NCI-H82 (cell line): Measurements from ENCODE around the gene ATF6.

Source experiments
- DNase-seq: peaks from one replicate; lab custom pipeline; 2025; lab: John Stamatoyannopoulos, UW

ATF6 gene

DNA sequence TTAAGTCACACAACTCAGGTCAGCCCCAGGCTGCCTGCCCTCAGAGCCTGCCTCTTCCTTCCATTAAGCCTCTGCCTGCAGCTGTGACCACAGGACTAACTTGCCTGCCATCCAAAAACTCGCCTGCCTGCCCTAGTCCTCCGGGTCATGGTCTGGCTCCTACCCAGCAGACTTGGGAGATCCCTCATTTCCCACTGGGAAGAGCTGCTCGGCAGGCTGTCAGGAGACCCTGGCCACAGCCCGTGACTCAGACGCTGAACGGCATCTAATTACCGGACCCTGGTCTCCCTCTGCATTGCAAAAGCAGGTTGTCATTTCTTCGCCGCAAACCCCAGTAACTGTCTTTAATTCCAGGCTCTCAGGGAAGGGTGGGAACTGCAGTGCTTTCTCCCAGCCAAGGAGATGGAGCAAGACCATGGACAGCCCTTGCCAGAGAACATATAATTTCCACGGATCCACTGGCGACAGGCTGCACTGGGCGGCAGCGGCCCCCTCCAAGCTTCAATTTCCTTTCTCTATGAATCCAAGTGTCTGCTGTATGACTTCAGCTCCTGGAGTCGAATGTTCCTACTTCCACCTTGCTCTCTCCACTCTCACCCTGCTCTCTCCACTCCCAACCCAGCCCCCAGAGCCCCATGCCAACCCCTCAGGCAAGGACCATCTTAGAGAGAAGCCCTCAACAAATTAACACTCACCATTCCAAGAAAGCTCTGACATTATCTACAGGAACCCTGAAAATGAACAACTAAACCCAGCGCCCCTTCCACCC lies 237.1 kb downstream of the ATF6 start:
- DNase-seq: no peak

DNA sequence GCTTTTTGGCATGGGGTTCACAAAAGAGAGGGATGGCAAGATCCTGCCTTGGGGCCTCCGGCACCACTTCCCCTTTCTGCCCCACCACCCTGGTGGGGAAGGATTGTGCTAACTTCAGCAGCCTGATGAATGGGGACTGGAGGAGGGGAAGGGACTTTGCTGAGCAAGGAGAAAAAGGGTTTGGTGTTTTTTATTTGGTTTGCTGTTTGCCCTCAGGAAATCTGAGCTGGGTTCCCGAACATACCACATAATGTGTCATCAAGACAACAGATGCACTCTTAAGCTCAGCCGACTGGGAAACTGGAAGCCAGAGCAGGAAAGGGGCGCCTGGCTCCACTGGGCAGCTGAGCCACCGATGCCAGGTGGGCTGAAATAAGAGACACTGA lies 237.7 kb downstream of the ATF6 start:
- no peak for DNase-seq

DNA sequence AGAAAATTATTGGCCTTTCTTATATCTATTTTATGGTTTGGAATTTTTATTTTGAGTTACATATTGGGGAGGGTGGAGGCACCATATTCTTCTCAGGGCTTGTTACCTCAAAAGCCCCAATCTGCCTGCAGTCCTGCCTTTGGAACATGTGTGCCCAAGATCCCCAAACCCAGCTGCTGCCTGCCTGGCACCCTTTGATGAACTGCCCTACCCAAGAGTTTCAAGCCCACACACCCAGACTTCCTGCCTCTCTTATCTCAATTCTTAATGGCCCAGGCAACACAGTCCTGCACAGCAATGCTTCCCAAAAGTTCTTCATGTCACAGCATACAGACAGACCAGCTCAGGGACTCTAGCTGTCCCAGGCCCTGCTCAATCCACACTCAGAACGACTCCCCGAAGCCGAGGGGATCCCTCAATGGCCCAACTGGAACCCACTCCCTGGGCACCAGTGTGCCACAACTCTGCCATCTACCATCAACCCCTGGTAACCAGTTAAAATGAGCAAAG lies 238.4 kb downstream of the ATF6 start:
- DNase-seq: no peak

DNA sequence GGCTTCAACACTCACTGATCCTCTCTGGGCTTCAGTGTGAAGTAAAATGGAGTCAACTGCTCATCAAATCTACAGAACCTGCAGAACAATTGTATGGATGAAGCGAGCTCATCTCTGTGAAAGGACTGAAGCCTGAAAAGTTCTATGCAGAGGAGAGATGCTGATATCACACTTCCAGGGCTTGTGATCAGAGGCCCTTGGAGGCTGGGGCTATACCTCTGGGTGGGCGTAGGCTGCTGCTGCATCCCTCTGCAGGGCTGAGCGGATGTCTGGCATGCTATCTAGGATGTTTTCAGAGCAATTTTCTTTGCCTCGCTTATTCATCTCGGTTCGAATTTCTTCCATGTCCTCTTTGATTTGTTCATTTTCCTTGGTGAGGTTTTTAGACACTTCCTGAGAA lies 240.0 kb downstream of the ATF6 start:
- no peak for DNase-seq

DNA sequence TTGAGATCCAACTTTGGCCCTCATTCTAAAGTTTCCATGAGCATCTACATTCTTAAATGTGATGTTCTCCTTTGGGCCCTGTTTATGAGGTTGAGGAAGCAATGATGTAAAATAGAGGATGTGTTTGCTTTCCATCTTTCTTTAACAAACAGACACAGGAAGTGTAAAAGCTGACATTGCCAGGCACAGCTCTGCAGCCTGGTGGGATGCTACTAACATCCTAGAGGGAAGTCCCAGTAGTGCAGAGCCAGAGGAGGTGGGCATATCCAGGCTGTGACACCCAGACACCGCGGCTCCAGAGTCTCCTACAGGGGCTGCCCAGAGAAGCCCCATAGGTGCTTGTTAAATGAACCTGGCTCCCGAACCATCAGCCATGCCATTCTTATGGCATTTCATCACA lies 241.3 kb downstream of the ATF6 start:
- DNase-seq: no peak

DNA sequence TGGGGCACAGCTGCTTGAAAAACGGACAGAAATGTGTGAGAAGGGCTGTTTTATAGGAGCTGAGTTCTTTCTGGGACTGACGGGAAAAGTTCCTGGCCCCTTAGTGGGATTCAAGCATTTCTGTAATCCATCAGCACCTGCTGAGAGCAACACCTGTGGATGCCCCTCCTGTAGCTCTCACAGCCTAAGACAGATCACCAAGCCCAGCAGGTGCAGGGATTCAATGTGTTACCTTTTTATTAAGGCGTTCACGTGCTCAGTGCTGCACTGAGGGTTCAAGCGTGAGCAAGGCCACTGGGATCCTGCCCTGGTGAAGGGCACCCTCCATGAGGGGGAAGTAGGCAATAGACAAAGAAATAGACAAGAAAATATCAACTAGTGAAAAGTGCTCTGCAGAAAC lies 242.7 kb downstream of the ATF6 start:
- no peak for DNase-seq

DNA sequence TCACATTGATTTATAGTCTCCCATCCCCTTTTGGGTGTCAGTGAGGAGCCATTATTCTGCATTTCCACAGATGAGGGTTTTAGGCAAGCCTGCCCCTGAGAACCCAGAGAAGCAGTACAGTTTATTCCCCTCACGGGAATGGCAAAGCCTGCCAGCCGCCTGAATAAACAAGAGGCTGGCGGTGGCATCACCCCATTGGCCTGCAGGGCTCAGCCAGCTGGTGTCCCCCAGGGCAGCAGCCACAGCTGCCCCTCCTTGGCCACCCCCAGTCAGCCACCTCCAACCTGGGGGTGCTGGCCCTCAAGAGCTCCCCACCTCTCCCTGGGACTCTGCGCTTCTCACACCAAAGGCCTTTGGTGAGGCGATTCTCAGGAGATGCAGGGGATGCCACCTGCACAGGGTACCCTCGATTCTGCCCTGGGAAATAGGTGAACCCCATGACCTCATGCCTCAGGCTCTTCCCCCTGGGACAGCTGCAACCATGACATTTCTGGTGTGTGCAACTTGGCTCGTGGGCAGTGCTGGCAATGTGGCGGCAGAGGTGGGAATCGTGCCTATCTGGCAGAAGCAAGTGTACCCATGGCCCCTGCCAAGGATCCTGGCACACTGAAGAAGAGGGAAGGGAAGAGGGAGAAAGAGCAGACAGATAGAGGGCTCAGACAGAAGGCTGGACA lies 243.5 kb downstream of the ATF6 start:
- DNase-seq: no peak

DNA sequence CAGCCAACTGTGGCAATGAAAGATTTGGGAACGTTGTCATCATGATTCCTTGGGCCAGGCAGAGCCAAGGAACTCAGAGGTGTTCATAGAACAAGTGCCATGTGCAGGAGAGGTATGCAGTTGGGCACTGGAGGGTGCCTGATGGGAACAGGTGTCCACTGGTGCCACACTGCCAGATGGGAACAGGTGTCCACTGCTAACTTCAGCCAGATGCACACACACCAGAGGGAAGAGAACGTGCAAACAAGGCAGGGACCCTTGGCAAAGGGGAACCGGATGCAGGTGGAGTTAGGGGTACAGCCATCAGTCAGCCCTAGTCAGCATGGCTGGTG lies 244.0 kb downstream of the ATF6 start:
- no peak for DNase-seq

DNA sequence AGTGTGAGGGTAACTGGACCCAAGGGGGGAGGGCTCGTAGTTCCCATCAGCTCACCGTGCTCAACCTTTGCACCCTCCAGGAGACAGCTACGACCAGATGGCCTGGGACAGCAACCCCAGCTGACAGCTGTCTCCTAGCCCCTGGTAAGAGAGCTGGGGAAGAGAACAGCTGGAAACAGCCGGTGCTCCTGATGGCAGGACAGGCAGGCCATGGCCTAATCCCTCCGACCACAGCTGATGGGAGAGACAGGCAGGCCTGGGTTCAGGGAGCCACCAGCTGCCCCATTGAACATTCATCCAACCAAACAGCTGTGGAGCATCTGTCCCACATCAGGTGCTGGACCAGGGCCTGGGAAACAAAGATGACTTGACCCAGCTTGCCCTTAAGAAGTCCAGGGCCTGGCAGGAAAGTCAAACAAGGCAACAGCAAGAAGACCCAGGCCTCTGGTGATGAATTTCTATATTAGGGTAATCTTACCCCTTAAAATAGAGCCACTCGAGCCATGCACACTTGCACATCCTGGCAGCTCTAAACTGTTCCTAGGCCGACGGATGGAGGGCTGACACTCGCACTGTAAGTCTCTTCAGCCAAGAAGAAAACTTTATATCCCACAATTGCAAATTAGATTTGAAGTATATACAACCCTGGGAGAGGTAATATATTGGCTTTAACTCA lies 245.4 kb downstream of the ATF6 start:
- peak; percentile 77 for DNase-seq

DNA sequence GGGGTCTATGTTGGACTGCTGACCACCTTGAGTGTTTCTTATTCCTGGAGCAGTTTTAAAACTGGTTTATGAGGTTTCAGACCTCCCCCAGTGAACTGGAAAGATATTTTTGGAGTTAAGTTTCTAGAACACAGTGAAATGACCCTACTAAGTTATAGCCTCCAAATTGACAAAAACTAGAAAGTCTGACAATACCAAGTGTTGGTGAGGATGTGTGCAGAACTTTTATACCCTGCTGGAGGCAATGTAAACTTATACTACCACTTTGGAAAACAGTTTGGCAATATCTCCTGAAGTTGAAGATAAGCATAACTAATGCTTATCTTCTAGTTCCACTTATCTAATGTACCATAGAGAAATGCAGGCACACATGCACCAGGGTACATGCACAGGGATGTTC lies 247.2 kb downstream of the ATF6 start:
- no peak for DNase-seq
